Nephron (organoid): ENCODE results near the gene ACR.
A peak's percentile ranks its signal among the peaks of the same experiment; 100 is the strongest.

Experiments used
- H3K27ac Mint-ChIP-seq, 3 experiments: 2 replicates each; pipeline ENCODE4 v1.8.0; 2020; ENCODE audit warnings: mixed read lengths in 3 of 3, mild to moderate bottlenecking in 2 of 3, moderate library complexity in 1 of 3
- H3K27me3 Mint-ChIP-seq: 2 replicates; pipeline ENCODE4 v1.8.0; 2021; ENCODE audit warnings: low read depth, mild to moderate bottlenecking, moderate library complexity, mixed read lengths
- H3K36me3 Mint-ChIP-seq: 2 replicates; pipeline ENCODE4 v1.8.0; 2020; ENCODE audit warnings: low read depth, mixed read lengths
- H3K4me1 Mint-ChIP-seq: 2 replicates; pipeline ENCODE4 v1.8.0; 2020; ENCODE audit warnings: mixed read lengths
- H3K4me3 Mint-ChIP-seq, 3 experiments: 2 replicates each; pipeline ENCODE4 v1.8.0; 2020; ENCODE audit warnings: mild to moderate bottlenecking in 3 of 3, mixed read lengths in 3 of 3, moderate library complexity in 2 of 3
- H3K9me3 Mint-ChIP-seq: 2 replicates; pipeline ENCODE4 v1.8.0; 2020; ENCODE audit warnings: mixed read lengths
- CTCF ChIP-seq, 3 experiments: fragments of 200-600 bp; sonication (generic); IDR thresholded peaks; one replicate each; pipeline ENCODE4 v1.5.0; 2021; ENCODE audit warnings: antibody characterized with exemption in 3 of 3; ENCODE audit not compliant: unreplicated experiment in 3 of 3

ACR gene

GRCh38 chr22:50694766-50695420 is 43.1 kb upstream of the ACR start:
- H3K4me1 Mint-ChIP-seq, result peaks cover 5% of the 10 kb centered on the region
- TF ChIP-seq CTCF (IDR thresholded peaks at IDR 0.05; ENCODE audit: unreplicated experiment in 3 of 3), result no peak
- no peak overlapping the region for H3K27ac Mint-ChIP-seq
- peaks cover 5% of the 10 kb centered on the region for H3K9me3 Mint-ChIP-seq
- H3K4me3 Mint-ChIP-seq, result peak overlapping the region; percentile 64 to 72 (median 70)
- peaks cover 4% of the 10 kb centered on the region for H3K27me3 Mint-ChIP-seq
- H3K36me3 Mint-ChIP-seq, result no peaks in the 10 kb centered on the region

GRCh38 chr22:50695421-50696250 is 42.4 kb upstream of the ACR start:
- Mint-ChIP-seq H3K4me3 (peak overlapping the region; percentile 82 to 85 (median 83)), H3K27me3 (peaks cover 7% of the 10 kb centered on the region), H3K36me3 (no peaks in the 10 kb centered on the region), H3K9me3 (peaks cover 5% of the 10 kb centered on the region), H3K4me1 (peaks cover 5% of the 10 kb centered on the region), H3K27ac (no peak overlapping the region)
- TF ChIP-seq CTCF (IDR thresholded peaks at IDR 0.05; ENCODE audit: unreplicated experiment in 3 of 3), result no peak

GRCh38 chr22:50696251-50696798 is 41.7 kb upstream of the ACR start:
- Mint-ChIP-seq H3K36me3 (no peaks in the 10 kb centered on the region), H3K27me3 (peaks cover 7% of the 10 kb centered on the region), H3K9me3 (peaks cover 4% of the 10 kb centered on the region), H3K27ac (no peak overlapping the region), H3K4me3 (peak overlapping the region; percentile 82 to 85 (median 83)), H3K4me1 (peaks cover 5% of the 10 kb centered on the region)
- no peak for TF ChIP-seq CTCF (IDR thresholded peaks at IDR 0.05; ENCODE audit: unreplicated experiment in 3 of 3)

- no peak overlapping the region for H3K27ac Mint-ChIP-seq
- peak overlapping the region; percentile 82 to 85 (median 83) for H3K4me3 Mint-ChIP-seq
- no peaks in the 10 kb centered on the region for H3K36me3 Mint-ChIP-seq
- H3K27me3 Mint-ChIP-seq, result peaks cover 7% of the 10 kb centered on the region
- no peaks in the 10 kb centered on the region for H3K9me3 Mint-ChIP-seq
- H3K4me1 Mint-ChIP-seq, result peaks cover 5% of the 10 kb centered on the region
- peak; percentile 51 to 64 (median 51) for TF ChIP-seq CTCF (IDR thresholded peaks at IDR 0.05; ENCODE audit: unreplicated experiment in 3 of 3)
Measured at GRCh38 chr22:50696799-50697561, 41.0 kb upstream of the ACR start.

GRCh38 chr22:50697667-50698506 is 40.1 kb upstream of the ACR start:
- Mint-ChIP-seq H3K27me3 (peaks cover 7% of the 10 kb centered on the region), H3K27ac (no peak overlapping the region), H3K4me1 (peaks cover 5% of the 10 kb centered on the region), H3K4me3 (peak overlapping the region; percentile 82 to 83 (median 83)), H3K36me3 (no peaks in the 10 kb centered on the region), H3K9me3 (no peaks in the 10 kb centered on the region)
- no peak for TF ChIP-seq CTCF (IDR thresholded peaks at IDR 0.05; ENCODE audit: unreplicated experiment in 3 of 3)
